Erythroblast (primary cell): ENCODE results near the gene MTSS2.

Source experiments
- GATA1 ChIP-seq: IDR thresholded peaks from 2 replicates; pipeline ENCODE4 v1.6.1; 2011; ENCODE audit warnings: low read depth, mild to moderate bottlenecking, control low read depth, low read length, moderate library complexity
- POLR2A ChIP-seq: IDR thresholded peaks from 2 replicates; pipeline ENCODE4 v1.6.1; 2011; ENCODE audit warnings: mild to moderate bottlenecking, low read length

- TF ChIP-seq POLR2A (no peak), GATA1 (no peak)
Observed at GRCh38 chr16:70651524-70651923, 34.3 kb downstream of the MTSS2 start.
